H1 (cell line): ENCODE measurements around the gene SPTB. TPM values are rescaled to one million over a fixed set of nuclear protein-coding genes. Genes with fewer than 3 reads are reported as not detected.

Source experiments
- CHD7 ChIP-seq: fragments of 300-600 bp; sonication (generic); IDR thresholded peaks from 2 replicates; pipeline ENCODE4 v1.7.1; 2012; ENCODE audit warnings: low read length, moderate library complexity, mild to moderate bottlenecking, inconsistent platforms; ENCODE audit not compliant: insufficient replicate concordance
- polyA plus RNA-seq, 7 experiments: library from polyadenylated mRNA; depleted of rRNA in 3 of 7; stranded (reverse) in 5 of 7; unstranded in 2 of 7; fragments of >200 nt in 5 of 7; fragments of 200-250 nt in 2 of 7; gene quantifications; 1 replicate in 5 of 7; 2 replicates in 1 of 7; 4 replicates in 1 of 7; pipeline versions ENCODE4 v1.2.1 to v1.2.3, GENCODE V29; 2011 to 2013; ENCODE audit warnings: missing spikeins in 2 of 7, mixed read lengths in 2 of 7
- total RNA-seq: library from RNA; stranded (reverse); fragmentation: NEBNext Ultra II Directional; extraction: Animal tissue kit (Norgen Biotek cat#: 25700); gene quantifications from 2 replicates; pipeline ENCODE4 v1.2.1, GENCODE V29; 2021

The SPTB gene
- total and polyA plus RNA-seq, 2 of the 8 experiments (the other 6 are each of a cell fraction or from before 2014, with no cell fraction given), result 0.30 to 2.4 TPM

GRCh38 chr14:64741200-64741599 is 138.5 kb downstream of the SPTB start (continued):
- no peak for TF ChIP-seq CHD7
- TF ChIP-seq, all 59 proteins: peak for 0
